NT2/D1 (cell line): ENCODE measurements around the gene DHDDS.

Experiments
- SUZ12 ChIP-seq: IDR thresholded peaks from 2 replicates; pipeline ENCODE4 v1.6.1; 2011; ENCODE audit not compliant: insufficient read length, insufficient read depth; ENCODE audit errors: extremely low read depth
- YY1 ChIP-seq: IDR thresholded peaks from 2 replicates; pipeline ENCODE4 v1.6.1; 2011; ENCODE audit not compliant: insufficient read length, insufficient read depth
- ZNF274 ChIP-seq: IDR thresholded peaks from 2 replicates; pipeline ENCODE4 v1.6.1; 2011; ENCODE audit warnings: mild to moderate bottlenecking, low read depth, low read length

GRCh38 chr1:26493938-26494337 is 61.8 kb downstream of the DHDDS start:
- TF ChIP-seq ZNF274 (no peak), YY1 (no peak), SUZ12 (no peak)
